ENCODE data around the gene S100A3. TPM values are rescaled to one million over a fixed set of nuclear protein-coding genes. Genes with fewer than 3 reads are reported as not detected.

S100A3 gene
- total and polyA plus RNA-seq, 8 donors, result 0.20 to 7.7 (median 1.2) TPM; not detected in 4

- intact Hi-C loops (cut with DNase I), result loop anchor here in 1 of 2 donors (5.0 kb wide), 1 partner anchor 33 kb away; the partner anchor contains the start of gene S100A2
- peak overlapping the region; percentile 98 to 99 for H3K27ac ChIP-seq
- H3K4me3 ChIP-seq, result peak overlapping the region; percentile 84 to 92
- no peaks in the 10 kb centered on the region for H3K9me3 ChIP-seq
- peaks cover 0 to 15% of the 10 kb centered on the region in 2 donors for H3K36me3 ChIP-seq
- no peak for TF ChIP-seq CTCF (IDR thresholded peaks at IDR 0.05)
- no peak for ATAC-seq
- peaks cover 13 to 66% of the 10 kb centered on the region in 2 donors for H3K4me1 ChIP-seq
- DNase-seq, result no peak
- H3K27me3 ChIP-seq, result no peaks in the 10 kb centered on the region
These were observed 14.7 kb downstream of the S100A3 start for GRCh38 chr1:153534226-153534924.

- H3K9me3 ChIP-seq, result no peaks in the 10 kb centered on the region
- H3K27me3 ChIP-seq, result no peaks in the 10 kb centered on the region
- peak; percentile 19 for ATAC-seq
- peak overlapping the region; percentile 84 to 92 for H3K4me3 ChIP-seq
- peak in 2 of 4 donors; percentile 70 to 83 for DNase-seq
- intact Hi-C loops (cut with DNase I), result loop anchor here in 1 of 2 donors (5.0 kb wide), 1 partner anchor 34 kb away; the partner anchor contains the start of gene S100A2
- TF ChIP-seq CTCF (IDR thresholded peaks at IDR 0.05), result no peak
- H3K4me1 ChIP-seq, result peaks cover 13 to 63% of the 10 kb centered on the region in 2 donors
- peak overlapping the region; percentile 98 to 99 for H3K27ac ChIP-seq
- peaks cover 0 to 15% of the 10 kb centered on the region in 2 donors for H3K36me3 ChIP-seq
These were observed 15.3 kb downstream of the S100A3 start for GRCh38 chr1:153533689-153534201.

GRCh38 chr1:153532769-153533599 is 16.1 kb downstream of the S100A3 start:
- no peaks in the 10 kb centered on the region for H3K27me3 ChIP-seq
- DNase-seq (peak; percentile 65 to 96 (median 89)), ATAC-seq (peak; percentile 73)
- peak overlapping the region; percentile 84 to 92 for H3K4me3 ChIP-seq
- H3K36me3 ChIP-seq, result peaks cover 0 to 16% of the 10 kb centered on the region in 2 donors
- H3K4me1 ChIP-seq, result peaks cover 13 to 55% of the 10 kb centered on the region in 2 donors
- H3K9me3 ChIP-seq, result no peaks in the 10 kb centered on the region
- peak overlapping the region; percentile 98 to 99 for H3K27ac ChIP-seq
- intact Hi-C loops (cut with DNase I), result loop anchor here in 1 of 2 donors (5.0 kb wide), 1 partner anchor 34 kb away; the partner anchor contains the start of gene S100A2
- TF ChIP-seq CTCF (IDR thresholded peaks at IDR 0.05), result peak; percentile 72 to 87

- TF ChIP-seq CTCF (IDR thresholded peaks at IDR 0.05), result no peak
- peaks cover 13 to 54% of the 10 kb centered on the region in 2 donors for H3K4me1 ChIP-seq
- intact Hi-C loops (cut with DNase I), result loop anchor here in 1 of 2 donors (5.0 kb wide), 1 partner anchor 35 kb away; the partner anchor contains the start of gene S100A2
- ATAC-seq, result no peak
- peak overlapping the region in 1 of 2 donors; percentile 99 for H3K27ac ChIP-seq
- DNase-seq, result no peak
- peaks cover 0 to 19% of the 10 kb centered on the region in 2 donors for H3K36me3 ChIP-seq
- no peaks in the 10 kb centered on the region for H3K27me3 ChIP-seq
- H3K9me3 ChIP-seq, result no peaks in the 10 kb centered on the region
- no peak overlapping the region for H3K4me3 ChIP-seq
These were observed 16.9 kb downstream of the S100A3 start for GRCh38 chr1:153532181-153532580.
